T47D (cell line): Measurements from ENCODE around the gene LAMC2.

ENCODE experiments used
- DNase-seq, 2 experiments: peaks; one replicate each; pipeline versions ENCODE4 v3.0.0 to v3.0.0-alpha.2; 2011 to 2012; ENCODE audit warnings: low read depth in 1 of 2, low spot score in 1 of 2
- JUND ChIP-seq: IDR thresholded peaks from 2 replicates; pipeline ENCODE4 v1.6.1; 2012; ENCODE audit warnings: low read depth
- in situ Hi-C: cut with HindIII; loops from 2 replicates; pipeline ENCODE4 v1.10.0; 2016; ENCODE audit warnings: low sequenced_read_pairs, low pct_unique_long_range_greater_than_20kb

The LAMC2 gene

GRCh38 chr1:183152180-183152579, 33.9 kb upstream of the LAMC2 start:
- DNase-seq = no peak
- no peak for TF ChIP-seq JUND
- in situ Hi-C loops = no loop called here

DNA sequence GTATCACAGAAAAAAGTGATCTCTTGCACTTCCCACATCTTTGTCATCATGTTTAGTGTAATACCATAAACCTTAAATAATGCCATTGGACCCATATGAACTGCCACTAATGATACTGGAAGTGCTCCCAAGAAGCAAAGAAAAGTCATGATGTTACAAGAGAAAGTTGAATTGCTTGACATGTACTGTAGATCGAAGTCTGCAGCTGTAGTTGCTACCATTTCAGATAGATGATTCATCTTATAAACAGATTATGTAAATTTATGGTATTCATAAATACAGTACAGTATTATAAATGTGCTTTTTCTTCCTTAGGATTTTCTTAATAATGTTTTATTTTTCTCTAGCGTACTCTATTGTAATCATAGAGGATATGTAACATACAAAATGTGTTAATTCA, 30.1 kb upstream of the LAMC2 start:
- TF ChIP-seq JUND = no peak
- DNase-seq = no peak
- in situ Hi-C loops = no loop called here

DNA sequence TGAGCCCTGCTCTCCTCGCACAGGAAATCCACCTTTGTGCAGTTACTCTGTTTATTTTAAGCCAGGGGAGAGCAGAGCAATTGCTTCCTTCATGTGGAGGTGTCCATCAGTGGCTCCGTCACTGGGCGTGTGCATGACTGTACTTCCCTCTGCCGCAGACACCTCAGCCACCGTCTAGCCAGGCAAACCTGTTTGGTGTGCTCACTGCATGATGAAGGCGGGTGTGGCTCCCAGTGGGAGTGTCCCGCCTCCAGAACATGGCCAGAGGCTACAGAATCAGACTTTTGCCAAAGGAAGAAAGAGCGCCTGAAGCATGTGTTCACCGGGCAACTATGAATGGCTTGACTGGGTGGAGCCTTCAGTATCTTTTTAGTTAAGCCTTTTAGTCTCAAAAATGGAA, 26.1 kb upstream of the LAMC2 start:
- DNase-seq = peak; percentile 83 to 99
- in situ Hi-C loops = no loop called here
- TF ChIP-seq JUND = no peak

DNA sequence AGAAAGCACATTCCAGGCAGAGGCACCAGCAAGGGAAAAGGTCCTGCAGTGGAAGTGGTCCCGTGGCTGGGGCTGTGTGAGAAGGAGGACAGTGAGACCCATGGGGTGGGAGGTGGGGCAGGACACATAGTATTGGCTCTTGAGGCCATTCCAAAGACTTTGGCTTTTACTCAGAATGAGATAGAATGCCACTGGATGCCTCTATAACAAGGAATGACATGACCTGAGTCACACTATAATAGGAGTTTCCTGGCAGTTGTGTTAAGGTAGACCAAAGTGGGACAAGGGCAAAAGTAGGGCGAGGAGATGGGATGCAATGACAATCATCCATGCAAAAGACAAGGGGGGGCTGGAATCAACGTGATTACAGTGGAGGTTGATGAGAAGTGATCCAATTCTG, 24.7 kb upstream of the LAMC2 start:
- in situ Hi-C loops = no loop called here
- no peak for TF ChIP-seq JUND
- DNase-seq = no peak

- TF ChIP-seq JUND = no peak
- DNase-seq = no peak
- in situ Hi-C loops = no loop called here
Measured at GRCh38 chr1:183163316-183163715, 22.7 kb upstream of the LAMC2 start.

- no peak for TF ChIP-seq JUND
- in situ Hi-C loops = no loop called here
- no peak for DNase-seq
Measured at GRCh38 chr1:183164340-183164739, 21.7 kb upstream of the LAMC2 start.

DNA sequence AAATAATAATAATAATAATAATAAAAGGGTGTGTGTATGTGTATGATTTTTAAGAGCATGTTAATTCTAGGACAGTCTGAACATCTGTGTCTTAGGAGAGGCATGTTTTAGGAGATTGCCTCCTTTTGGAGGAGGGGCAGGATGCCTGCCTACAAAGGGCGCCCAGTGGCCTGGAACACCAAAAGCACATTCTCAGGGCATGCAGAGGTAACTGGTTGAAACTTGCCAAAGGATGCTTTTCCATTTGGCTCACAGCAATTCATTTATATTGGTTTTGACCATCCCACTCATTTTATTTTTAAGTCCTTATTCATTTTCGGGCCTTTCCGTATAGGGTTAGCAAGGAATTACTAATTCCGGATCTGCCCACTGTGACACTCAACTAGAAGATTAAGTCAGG, 21.1 kb upstream of the LAMC2 start:
- TF ChIP-seq JUND = no peak
- no peak for DNase-seq
- in situ Hi-C loops = no loop called here

GRCh38 chr1:183165456-183165855, 20.6 kb upstream of the LAMC2 start:
- in situ Hi-C loops = no loop called here
- no peak for DNase-seq
- no peak for TF ChIP-seq JUND

- TF ChIP-seq JUND = no peak
- in situ Hi-C loops = no loop called here
- no peak for DNase-seq
Measured at GRCh38 chr1:183166454-183166853, 19.6 kb upstream of the LAMC2 start.

DNA sequence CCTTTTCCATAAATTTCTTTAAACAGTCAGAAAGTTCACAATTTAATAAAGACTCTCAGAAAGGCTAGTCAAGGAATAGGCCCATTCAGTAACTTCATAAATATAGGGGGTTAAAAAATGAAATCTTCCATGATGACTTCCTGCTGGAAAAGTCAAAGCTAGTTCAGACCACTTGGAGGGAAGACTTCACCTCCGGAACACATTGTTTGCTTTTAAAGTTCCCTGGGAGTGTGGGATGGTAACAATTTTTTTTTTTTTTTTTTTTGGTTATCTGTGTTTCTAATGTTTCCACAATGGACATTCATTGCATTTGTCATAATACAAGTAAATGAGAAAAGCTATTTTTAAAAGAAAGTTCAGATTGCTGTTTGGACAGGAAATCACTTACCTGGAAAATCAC, 18.4 kb upstream of the LAMC2 start:
- in situ Hi-C loops = no loop called here
- no peak for DNase-seq
- TF ChIP-seq JUND = no peak

GRCh38 chr1:183168308-183168707, 17.8 kb upstream of the LAMC2 start:
- DNase-seq = no peak
- in situ Hi-C loops = no loop called here
- no peak for TF ChIP-seq JUND

GRCh38 chr1:183173828-183174227, 12.2 kb upstream of the LAMC2 start:
- TF ChIP-seq JUND = no peak
- in situ Hi-C loops = no loop called here
- DNase-seq = no peak

GRCh38 chr1:183175631-183176030, 10.4 kb upstream of the LAMC2 start:
- in situ Hi-C loops = no loop called here
- no peak for TF ChIP-seq JUND

DNA sequence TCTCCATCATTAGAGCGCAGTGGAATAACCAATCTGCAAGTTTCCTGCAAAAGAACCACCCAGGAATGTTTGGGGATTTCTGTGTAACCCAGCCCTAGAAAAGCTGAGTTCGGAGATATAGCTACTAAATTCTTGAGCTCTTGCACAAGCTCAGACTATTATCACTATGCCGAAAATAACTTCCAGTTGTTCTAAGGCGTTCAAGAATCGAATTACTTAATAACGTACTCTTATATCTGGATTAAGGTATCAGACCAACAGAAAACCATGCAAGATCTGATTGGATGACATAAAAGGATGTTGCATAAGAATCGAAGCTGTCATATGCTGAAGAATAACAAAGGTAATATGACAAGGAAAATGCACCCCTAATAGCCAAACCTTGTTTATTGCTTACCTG, 7.5 kb upstream of the LAMC2 start:
- no peak for DNase-seq
- in situ Hi-C loops = no loop called here

More at GRCh38 chr1:183175631-183176030, 10.4 kb upstream of the LAMC2 start:
- DNase-seq = no peak

More for the DNA sequence above, 7.5 kb upstream of the LAMC2 start:
- no peak for TF ChIP-seq JUND
